Measurements from ENCODE around the gene JPT2.
"Not testable (repeated sequence)": the region's sequence is repeated elsewhere in the genome, so short reads cannot be mapped to it uniquely, and the experiment has no call there.

Gene JPT2

DNA sequence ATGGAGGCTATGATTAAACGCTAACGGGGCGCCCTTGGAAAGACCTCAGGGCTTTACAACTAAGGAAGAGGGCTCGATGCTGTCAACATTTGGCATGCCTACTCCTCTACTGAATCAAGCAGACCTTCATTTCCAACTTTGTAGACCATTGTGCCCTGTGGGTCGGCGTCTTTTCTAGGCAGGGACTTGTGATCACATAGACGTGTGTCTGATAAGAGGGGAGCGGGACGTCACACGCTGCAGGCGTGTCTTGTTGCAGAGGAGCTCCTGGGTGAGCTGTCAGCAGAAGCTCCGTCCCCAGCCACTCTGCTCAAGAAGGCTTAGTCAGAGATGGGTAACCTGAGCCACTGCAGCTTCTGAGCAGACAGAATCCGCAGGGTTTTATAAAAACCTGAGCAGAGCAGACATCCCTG, 30.7 kb downstream of the JPT2 start:
- DNase-seq (ENCODE audit: low spot score), result no peak

- no peak for DNase-seq (ENCODE audit: low spot score)
Measured at GRCh38 chr16:1709356-1709755, 31.3 kb downstream of the JPT2 start.

DNA sequence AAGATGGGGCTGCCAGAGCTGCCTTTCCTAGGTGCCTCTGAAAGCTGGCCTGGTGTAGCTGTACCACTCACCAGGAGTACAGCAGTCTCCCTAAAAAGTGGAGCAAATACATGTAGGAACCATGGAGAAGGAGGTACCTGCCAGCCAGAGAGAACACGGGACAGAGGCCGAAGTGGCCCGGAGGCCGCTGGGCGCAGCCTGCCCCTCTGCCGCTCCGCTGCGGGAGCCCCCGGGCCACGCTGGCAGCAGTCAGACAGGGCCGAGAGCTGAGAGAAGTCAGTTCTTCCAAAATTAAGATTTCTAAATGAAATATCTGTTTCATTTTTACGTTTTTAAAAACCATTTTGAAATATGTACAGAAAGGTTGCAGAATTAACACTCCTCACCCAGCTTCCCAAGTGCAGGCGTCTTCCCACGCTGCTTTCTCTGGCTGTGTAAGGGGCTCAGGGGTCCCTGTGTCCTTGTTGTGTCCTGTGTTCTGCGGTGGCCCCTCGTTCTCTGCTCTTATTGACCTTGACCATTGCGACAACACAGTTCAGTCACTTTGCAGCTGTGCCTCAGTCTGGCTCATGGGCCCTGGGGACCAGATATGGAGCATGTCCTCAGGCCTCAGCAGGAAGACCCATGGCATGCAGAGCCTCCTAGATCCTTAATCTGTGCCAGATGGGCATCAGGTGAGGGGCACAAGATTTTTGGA, 32.9 kb downstream of the JPT2 start:
- no peak for DNase-seq (ENCODE audit: low spot score)

DNA sequence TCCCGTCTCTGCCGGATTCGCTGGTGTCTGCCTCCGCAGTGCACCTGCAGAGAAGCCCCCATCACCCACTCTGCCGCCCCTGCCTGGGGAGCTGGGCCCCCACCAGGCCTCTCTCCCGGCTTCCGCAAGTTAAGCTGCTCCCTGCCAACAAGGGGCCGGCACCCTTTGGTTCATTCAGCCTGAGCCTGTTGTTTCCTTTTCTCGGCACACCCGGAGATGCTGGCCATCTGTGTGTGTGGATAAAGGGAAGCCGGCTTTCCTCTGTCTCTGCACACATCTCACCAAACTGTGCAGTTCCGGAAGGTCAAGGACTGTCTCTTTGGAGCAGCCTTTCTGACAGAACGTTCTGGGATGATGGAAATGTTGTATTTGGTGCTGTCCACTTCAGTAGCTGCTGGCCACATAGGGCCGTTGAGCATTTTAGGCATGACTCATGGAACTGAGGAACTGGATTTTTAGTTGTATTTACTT, 34.7 kb downstream of the JPT2 start:
- DNase-seq (ENCODE audit: low spot score), result peak; percentile 41

DNA sequence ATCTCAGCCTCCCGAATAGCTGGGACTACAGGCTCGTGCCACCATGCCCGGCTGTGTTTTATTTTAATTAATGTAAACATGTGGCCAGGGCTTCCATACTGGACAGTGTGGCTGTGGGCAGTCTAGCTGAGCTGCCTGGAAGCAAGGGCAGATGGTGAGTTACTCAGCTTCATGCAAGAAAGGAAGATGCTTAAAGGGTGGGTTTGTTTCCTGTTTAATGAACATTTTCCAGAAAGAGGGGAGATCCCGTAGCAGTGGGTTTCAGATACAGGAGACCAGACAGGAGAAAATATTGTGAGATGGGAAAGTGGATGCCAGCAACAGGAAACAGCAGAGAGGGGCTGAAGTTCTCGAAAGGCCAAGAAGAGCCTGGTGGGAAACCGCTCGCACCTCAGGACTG, 35.3 kb downstream of the JPT2 start:
- DNase-seq (ENCODE audit: low spot score), result no peak

- no peak for DNase-seq (ENCODE audit: low spot score)
Measured at GRCh38 chr16:1713933-1714332, 35.9 kb downstream of the JPT2 start.

DNA sequence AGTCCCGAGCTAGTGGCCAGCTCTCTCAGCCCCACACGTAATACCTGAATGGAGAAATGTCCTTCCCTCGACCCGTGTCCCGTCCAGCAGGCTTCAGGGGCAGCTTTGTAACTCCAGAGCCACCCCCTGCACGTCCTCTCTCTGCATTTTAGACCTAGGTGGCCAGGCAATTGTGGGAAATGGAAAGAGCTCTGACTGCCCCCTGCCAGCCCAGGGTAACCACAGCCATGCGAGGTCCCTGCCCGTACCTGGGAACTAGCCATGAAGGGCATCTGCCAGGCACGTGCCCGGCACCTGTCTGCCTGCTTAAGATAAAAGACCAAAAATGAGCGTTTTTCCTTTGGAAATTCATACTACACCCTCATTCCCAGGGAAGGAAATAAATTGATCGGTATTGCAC, 37.1 kb downstream of the JPT2 start:
- no peak for DNase-seq (ENCODE audit: low spot score)

- DNase-seq (ENCODE audit: low spot score), result not testable (repeated sequence)
Measured at GRCh38 chr16:1718236-1718635, 40.2 kb downstream of the JPT2 start.

DNA sequence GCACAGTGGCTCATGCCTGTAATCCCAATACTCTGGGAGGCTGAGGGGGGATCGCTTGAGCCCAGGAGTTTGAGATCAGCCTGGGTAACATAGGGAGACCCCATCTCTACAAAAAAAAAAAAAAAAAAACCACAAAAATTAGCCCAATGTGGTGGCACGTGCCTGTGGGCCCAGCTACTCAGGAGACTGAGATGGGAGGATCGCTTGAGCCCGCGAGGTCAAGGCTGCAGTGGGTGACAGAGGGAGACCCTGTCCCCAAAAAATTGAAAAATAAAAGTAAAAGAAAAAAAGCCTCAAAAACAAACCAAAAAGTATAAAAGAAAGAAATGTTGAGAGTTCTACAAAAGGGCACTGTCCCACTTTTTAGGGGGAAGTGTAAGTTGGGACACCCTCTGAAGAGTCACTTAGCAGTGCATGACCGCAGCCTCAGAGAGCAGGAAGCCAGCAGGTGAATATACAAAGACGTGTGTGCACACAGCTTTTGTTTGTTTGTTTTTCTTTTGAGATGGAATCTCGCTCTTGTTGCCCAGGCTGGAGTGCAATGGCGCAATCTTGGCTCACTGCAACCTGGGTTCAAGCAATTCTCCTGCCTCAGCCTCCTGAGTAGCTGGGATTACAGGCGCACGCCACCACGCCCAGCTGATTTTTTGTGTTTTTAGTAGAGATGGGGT, 41.6 kb downstream of the JPT2 start:
- DNase-seq (ENCODE audit: low spot score), result not testable (repeated sequence)

DNA sequence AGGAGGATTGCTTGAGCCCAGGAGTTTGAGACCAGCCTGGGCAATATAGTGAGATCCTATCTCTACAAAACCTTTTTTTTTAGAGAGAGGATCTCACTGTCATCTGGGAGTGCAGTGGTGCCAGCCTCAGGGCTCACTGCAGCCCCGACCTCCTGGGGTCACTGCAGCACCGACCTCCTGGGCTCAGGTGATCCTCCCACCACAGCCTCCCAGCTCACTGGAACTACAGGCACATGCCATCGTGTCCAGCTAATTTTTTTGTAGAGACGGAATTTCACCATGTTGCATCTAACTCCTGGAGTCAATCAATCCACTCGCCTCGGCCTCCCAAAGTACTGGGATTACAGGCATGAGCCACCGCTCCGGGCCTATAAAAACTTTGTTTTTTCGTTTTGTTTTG, 43.3 kb downstream of the JPT2 start:
- no peak for DNase-seq (ENCODE audit: low spot score)

DNA sequence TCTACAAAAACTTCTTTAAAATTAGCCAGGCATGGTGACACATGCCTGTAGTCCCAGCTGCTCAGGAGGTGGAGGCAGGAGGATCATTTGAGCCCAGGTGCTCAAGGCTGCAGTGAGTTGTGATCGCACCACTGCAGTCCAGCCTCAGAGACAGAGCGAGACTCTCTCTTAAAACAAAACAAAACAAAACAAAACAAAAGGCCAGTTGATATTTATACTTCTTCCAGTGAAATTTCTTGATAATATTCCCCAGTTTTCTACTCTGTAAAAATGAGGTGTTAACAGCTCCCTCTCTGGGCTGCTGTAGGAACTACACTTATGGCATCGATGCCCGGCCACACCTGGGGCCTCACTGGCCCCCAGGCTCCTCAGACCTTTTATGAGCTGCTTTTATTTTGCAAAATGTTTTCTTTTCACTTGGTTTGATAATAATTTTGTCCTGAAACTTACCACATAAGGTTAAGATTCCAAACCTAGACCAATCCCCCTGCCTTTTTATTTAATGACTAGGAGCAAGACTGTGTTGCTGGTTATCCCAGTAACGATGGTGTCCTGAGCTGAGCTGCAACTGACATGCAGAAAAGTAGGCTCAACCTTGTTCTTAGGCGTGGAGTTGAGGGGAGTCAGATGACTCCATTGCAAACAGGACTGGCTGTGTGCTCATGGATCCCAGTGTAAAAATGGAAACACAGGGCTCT, 45.5 kb downstream of the JPT2 start:
- DNase-seq (ENCODE audit: low spot score), result peak; percentile 45

GRCh38 chr16:1724491-1724890, 46.4 kb downstream of the JPT2 start:
- no peak for DNase-seq (ENCODE audit: low spot score)

DNA sequence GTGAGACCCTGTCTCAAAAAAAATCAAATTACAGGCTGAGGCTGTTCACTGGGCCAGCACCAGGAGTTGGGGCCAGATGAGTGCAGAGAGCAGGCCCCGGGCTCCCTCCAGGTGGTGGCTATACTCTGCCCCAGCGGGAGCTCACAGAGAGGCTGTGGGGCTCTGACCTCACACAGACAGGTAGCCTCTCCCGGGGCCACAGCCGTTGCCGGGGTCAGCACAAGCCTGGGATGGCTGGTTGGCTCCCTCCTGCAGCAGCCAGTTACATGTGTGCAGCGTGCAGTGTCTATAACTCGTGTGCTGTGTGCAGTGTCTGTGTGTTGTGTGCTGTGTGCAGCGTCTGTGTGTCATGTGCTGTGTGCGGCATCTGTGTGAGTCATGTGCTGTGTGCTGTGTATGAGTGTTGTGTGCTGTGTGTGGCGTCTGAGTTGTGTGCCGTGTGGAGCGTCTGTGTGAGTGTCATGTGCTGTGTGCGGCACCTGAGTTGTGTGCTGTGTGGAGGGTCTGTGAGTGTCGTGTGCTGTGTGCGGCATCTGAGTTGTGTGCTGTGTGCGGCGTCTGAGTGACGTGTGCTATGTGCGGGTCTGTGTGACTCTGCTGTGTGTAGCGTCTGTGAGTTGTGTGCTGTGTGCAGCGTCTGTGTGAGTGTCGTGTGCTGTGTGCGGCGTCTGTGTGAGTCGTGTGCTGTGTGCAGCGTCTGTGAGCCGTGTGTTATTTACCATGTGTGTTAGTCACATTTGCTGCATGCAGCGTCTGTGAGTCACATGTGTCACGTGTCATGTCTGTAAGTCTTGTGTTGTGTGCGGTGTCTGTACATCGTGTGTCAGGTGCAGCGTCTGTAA, 48.8 kb downstream of the JPT2 start:
- DNase-seq (ENCODE audit: low spot score), result no peak

- no peak for DNase-seq (ENCODE audit: low spot score)
Measured at GRCh38 chr16:1727651-1728624, 49.9 kb downstream of the JPT2 start.

- no peak for DNase-seq (ENCODE audit: low spot score)
Measured at GRCh38 chr16:1729026-1729425, 50.9 kb downstream of the JPT2 start.

DNA sequence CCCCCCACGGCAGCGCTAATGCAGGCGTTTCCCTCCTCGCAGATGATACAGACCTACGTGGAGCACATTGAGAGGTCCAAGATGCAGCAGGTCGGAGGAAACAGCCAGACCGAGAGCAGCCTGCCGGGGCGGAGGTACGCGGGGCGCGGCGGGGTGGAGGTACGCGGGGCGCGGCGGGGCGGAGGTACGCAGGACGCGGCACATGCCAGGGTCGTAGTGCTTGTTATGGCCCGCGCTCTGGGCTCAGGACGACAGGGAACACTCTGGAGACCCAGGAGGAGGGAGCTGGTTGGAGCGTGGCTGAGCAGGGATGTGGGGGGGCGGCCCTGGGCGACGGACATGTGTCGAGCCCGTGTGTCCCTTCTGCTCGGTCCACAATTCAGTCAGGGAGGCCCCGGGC, 51.4 kb downstream of the JPT2 start:
- no peak for DNase-seq (ENCODE audit: low spot score)

DNA sequence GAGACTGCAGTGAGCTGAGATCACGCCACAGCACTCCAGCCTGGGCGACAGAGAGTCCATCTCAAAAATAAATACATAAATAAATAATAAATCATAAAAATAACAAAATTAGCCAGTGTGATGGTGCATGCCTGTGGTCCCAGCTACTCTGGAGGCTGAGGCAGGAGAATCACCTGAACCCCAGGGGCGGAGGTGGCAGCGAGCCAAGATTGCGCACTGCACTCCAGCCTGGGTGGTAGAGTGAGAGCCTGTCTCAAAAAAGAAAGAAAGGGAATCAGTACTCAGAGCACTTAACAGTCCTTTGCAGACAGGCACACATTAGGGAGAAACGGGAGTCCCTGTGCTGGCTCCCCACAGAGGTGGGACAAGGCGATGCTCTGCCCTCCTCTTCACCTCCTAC, 53.0 kb downstream of the JPT2 start:
- no peak for DNase-seq (ENCODE audit: low spot score)

- DNase-seq (ENCODE audit: low spot score), result no peak
Measured at GRCh38 chr16:1731603-1732002, 53.5 kb downstream of the JPT2 start.

DNA sequence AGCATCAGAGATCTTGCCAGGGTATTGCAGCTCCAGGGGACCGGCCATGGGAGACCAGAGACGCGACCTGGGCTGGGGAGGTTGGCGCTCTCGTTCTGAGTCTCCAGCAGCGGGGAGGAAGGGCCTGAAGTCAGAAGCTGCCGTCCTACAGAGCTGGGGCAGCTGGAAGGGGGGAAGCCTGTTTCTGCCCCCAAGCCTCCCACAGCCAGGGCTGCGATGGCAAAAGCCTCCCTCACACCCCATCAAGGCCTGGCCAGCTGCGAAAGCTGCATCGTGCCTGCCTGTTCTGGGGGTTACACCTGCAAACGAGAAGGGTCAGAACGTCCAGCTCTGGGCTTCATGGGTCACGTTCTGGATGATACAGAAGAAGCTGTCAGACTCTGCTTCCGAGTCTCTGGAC, 54.0 kb downstream of the JPT2 start:
- no peak for DNase-seq (ENCODE audit: low spot score)

GRCh38 chr16:1732551-1732987, 54.5 kb downstream of the JPT2 start:
- not testable (repeated sequence) for DNase-seq (ENCODE audit: low spot score)

GRCh38 chr16:1734123-1734522, 56.0 kb downstream of the JPT2 start:
- no peak for DNase-seq (ENCODE audit: low spot score)
